ENCODE data around the gene PITX2. TPM values are rescaled to one million over a fixed set of nuclear protein-coding genes. Genes with fewer than 3 reads are reported as not detected.

The PITX2 gene
- total and polyA plus RNA-seq, 10 donors: 0.12 TPM; not detected in 9

- no peak overlapping the region for H3K4me3 ChIP-seq
- H3K9me3 ChIP-seq: peaks cover 0 to 4% (median 0%) of the 10 kb centered on the region in 8 donors
- no peaks in the 10 kb centered on the region for H3K36me3 ChIP-seq
- DNase-seq: no peak
- H3K27me3 ChIP-seq (replicated peaks in 1 of 7): peaks cover 0 to 22% (median 0%) of the 10 kb centered on the region in 7 donors
- WGBS, 5 donors: 94 to 100% (median 96%) methylated on average over 2 of the region's 2 CpGs
- no peaks in the 10 kb centered on the region for H3K4me1 ChIP-seq
- intact Hi-C loops (cut with DNase I; ENCODE audit: low total_unique reads): no loop called here
- no peak for TF ChIP-seq CTCF (IDR thresholded peaks at IDR 0.05 in 8 of 11, conservative IDR thresholded peaks at IDR 0.05 in 3 of 11)
- no peak for TF ChIP-seq POLR2AphosphoS5 (IDR thresholded peaks at IDR 0.05)
- TF ChIP-seq POLR2A (IDR thresholded peaks at IDR 0.05): no peak
- H3K27ac ChIP-seq: no peak overlapping the region
Observed at GRCh38 chr4:110602061-110602460, 20.8 kb downstream of the PITX2 start.

- no peak for DNase-seq
- no peak for TF ChIP-seq CTCF (IDR thresholded peaks at IDR 0.05 in 8 of 11, conservative IDR thresholded peaks at IDR 0.05 in 3 of 11)
- no peak for TF ChIP-seq POLR2AphosphoS5 (IDR thresholded peaks at IDR 0.05)
- no peak for TF ChIP-seq POLR2A (IDR thresholded peaks at IDR 0.05)
- Histone ChIP-seq H3K36me3 (no peaks in the 10 kb centered on the region), H3K4me3 (no peak overlapping the region), H3K27ac (no peak overlapping the region), H3K27me3 (replicated peaks in 1 of 7) (peaks cover 0 to 11% (median 0%) of the 10 kb centered on the region in 7 donors), H3K4me1 (no peaks in the 10 kb centered on the region), H3K9me3 (peaks cover 0 to 20% (median 13%) of the 10 kb centered on the region in 8 donors)
- intact Hi-C loops (cut with DNase I; ENCODE audit: low total_unique reads): no loop called here
Observed at GRCh38 chr4:110597582-110597981, 25.3 kb downstream of the PITX2 start.

GRCh38 chr4:110596431-110596830 is 26.4 kb downstream of the PITX2 start:
- H3K4me3 ChIP-seq: no peak overlapping the region
- no peaks in the 10 kb centered on the region for H3K36me3 ChIP-seq
- 75 to 92% (median 80%) methylated on average over 2 of the region's 2 CpGs for WGBS, 5 donors
- peaks cover 0 to 20% (median 13%) of the 10 kb centered on the region in 8 donors for H3K9me3 ChIP-seq
- DNase-seq: no peak
- no peaks in the 10 kb centered on the region for H3K4me1 ChIP-seq
- intact Hi-C loops (cut with DNase I; ENCODE audit: low total_unique reads): no loop called here
- no peak overlapping the region for H3K27ac ChIP-seq
- H3K27me3 ChIP-seq (replicated peaks in 1 of 7): peaks cover 0 to 11% (median 0%) of the 10 kb centered on the region in 7 donors
- TF ChIP-seq POLR2AphosphoS5 (IDR thresholded peaks at IDR 0.05): no peak
- TF ChIP-seq CTCF (IDR thresholded peaks at IDR 0.05 in 8 of 11, conservative IDR thresholded peaks at IDR 0.05 in 3 of 11): no peak
- no peak for TF ChIP-seq POLR2A (IDR thresholded peaks at IDR 0.05)

- no peaks in the 10 kb centered on the region for H3K4me1 ChIP-seq
- H3K27me3 ChIP-seq (replicated peaks in 1 of 7): peaks cover 0 to 6% (median 0%) of the 10 kb centered on the region in 7 donors
- no peak overlapping the region for H3K27ac ChIP-seq
- no peak overlapping the region for H3K4me3 ChIP-seq
- 76 to 96% (median 79%) methylated on average over 1 of the region's 1 CpG for WGBS, 5 donors
- intact Hi-C loops (cut with DNase I; ENCODE audit: low total_unique reads): no loop called here
- TF ChIP-seq CTCF (IDR thresholded peaks at IDR 0.05 in 8 of 11, conservative IDR thresholded peaks at IDR 0.05 in 3 of 11) (no peak), POLR2AphosphoS5 (IDR thresholded peaks at IDR 0.05) (no peak), POLR2A (IDR thresholded peaks at IDR 0.05) (no peak)
- H3K36me3 ChIP-seq: no peaks in the 10 kb centered on the region
- DNase-seq: no peak
- H3K9me3 ChIP-seq: peaks cover 0 to 20% (median 13%) of the 10 kb centered on the region in 8 donors
Observed at GRCh38 chr4:110595583-110595982, 27.3 kb downstream of the PITX2 start.

All from spleen (tissue), 11 donors.